ENCODE results near the gene SCD5.

DNA sequence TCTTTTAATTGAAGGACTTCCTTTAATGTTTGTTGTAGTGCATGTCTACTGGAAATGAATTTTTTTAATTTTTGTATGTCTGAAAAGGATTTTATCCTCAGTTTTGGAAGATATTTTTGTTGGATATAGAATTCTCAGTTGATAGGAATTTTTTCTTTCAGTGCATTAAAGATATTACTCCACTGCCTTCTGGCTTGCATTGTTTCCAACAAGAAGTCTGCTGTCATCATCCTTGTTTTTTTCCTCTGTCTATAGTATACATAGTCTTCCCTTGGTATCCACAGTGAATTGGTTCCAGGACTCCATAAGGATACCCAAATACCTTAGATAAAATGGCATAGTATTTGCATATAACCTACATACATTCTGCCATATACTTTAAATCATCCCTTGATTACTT lies 33.5 kb downstream of the SCD5 start:
- TF ChIP-seq SIN3A (IDR thresholded peaks at IDR 0.05; ENCODE audit: borderline replicate concordance in 2 of 2, control insufficient read depth in 1 of 2, low read depth in 2 of 2, low read length in 2 of 2) (no peak), GABPA (tag; conservative IDR thresholded peaks at IDR 0.05; ENCODE audit: low read depth) (no peak), SMC3 (conservative IDR thresholded peaks at IDR 0.05; ENCODE audit: insufficient read depth, low read depth, low read length) (no peak), POU5F1 (IDR thresholded peaks at IDR 0.05; ENCODE audit: borderline replicate concordance, low read depth, low read length, partially characterized antibody) (no peak)
